Psoas muscle (tissue), 8 donors: ENCODE data around the gene KLK5. TPM values are rescaled to one million over a fixed set of nuclear protein-coding genes. Genes with fewer than 3 reads are reported as not detected.

ENCODE experiments used
- ATAC-seq, 4 donors: fragments of 200-7000 bp; cut with Tn5 transposase; one replicate each; pipeline ENCODE4 v1.9.1; 2020; ENCODE audit warnings: moderate library complexity in 3 of 4, mild to moderate bottlenecking in 2 of 4
- DNase-seq, 2 donors: peaks; one replicate each; pipeline ENCODE4 v3.0.0-alpha.2; 2020
- H3K27ac ChIP-seq: fragments of 200-600 bp; one replicate; pipeline ENCODE4 v1.8.0; 2022
- H3K27me3 ChIP-seq, 3 donors: fragments of 200-600 bp in 1 of 3; one replicate each; pipeline versions ENCODE4 v1.6.1 to v1.8.0; 2013 to 2022; ENCODE audit warnings: low read length in 2 of 3, mild to moderate bottlenecking in 2 of 3, moderate library complexity in 1 of 3; ENCODE audit not compliant: insufficient read depth in 3 of 3
- H3K36me3 ChIP-seq, 2 donors: fragments of 200-600 bp in 1 of 2; one replicate each; pipeline versions ENCODE4 v1.6.1 to v1.8.0; 2013 to 2022; ENCODE audit warnings: low read depth in 1 of 2, mild to moderate bottlenecking in 1 of 2, moderate library complexity in 1 of 2; ENCODE audit not compliant: insufficient read depth in 1 of 2
- H3K4me1 ChIP-seq: fragments of 200-600 bp; one replicate; pipeline ENCODE4 v1.8.0; 2022
- H3K4me3 ChIP-seq: fragments of 200-600 bp; one replicate; pipeline ENCODE4 v1.8.0; 2022; ENCODE audit warnings: mild to moderate bottlenecking
- H3K9me3 ChIP-seq: fragments of 200-600 bp; one replicate; pipeline ENCODE4 v1.8.0; 2022
- WGBS, 3 donors: extraction: QIAGEN DNeasy Blood & Tissue Kit; methylation state at CpG; one replicate each; pipeline versions ENCODE4 v1.1.6 to v1.1.7; 2013; 5-methylcytosine and 5-hydroxymethylcytosine counted together
- intact Hi-C, 2 donors: fragments of 100-400 bp; cut with DNase I; formaldehyde crosslinking; loops; one replicate each; pipeline versions ENCODE4 v1.11.0 to v1.14.2; 2022
- polyA plus RNA-seq, 3 donors: library from polyadenylated mRNA; stranded (reverse); fragments of 200-250 nt; gene quantifications; one replicate each; pipeline ENCODE4 v1.2.3, GENCODE V29; 2013
- total RNA-seq, 4 donors: library from RNA; stranded (reverse); fragmentation: NEBNext Ultra II Directional in 2 of 4; extraction: Animal tissue kit (Norgen Biotek cat#: 25700) in 2 of 4; gene quantifications; one replicate each; pipeline versions ENCODE4 v1.2.1 to v1.2.4, GENCODE V29; 2021 to 2023
- TF ChIP-seq, protein P1 (sequence below): fragments of 200-600 bp; IDR thresholded peaks from one replicate; pipeline ENCODE4 v1.8.0; 2022; ENCODE audit warnings: antibody characterized with exemption
- donor health status: healthy with polysubstance abuse.
- donor health status: DM: no; HTN: no; CAD: no; lungs with moderate emphysema.
- donor health status: Bipolar disorder and iron deficiency.
- donor health status: healthy.
- donor health status: DM: yes; HTN: yes; CAD: no.
- donor health status: DM: no; HTN: no; CAD: no.
- donor health status: DM: no; HTN: no; CAD: no.
- donor health status: DM: yes; HTN: yes; CAD: no.

KLK5 gene
- total and polyA plus RNA-seq, 7 donors = 0.05 TPM; not detected in 6

DNA sequence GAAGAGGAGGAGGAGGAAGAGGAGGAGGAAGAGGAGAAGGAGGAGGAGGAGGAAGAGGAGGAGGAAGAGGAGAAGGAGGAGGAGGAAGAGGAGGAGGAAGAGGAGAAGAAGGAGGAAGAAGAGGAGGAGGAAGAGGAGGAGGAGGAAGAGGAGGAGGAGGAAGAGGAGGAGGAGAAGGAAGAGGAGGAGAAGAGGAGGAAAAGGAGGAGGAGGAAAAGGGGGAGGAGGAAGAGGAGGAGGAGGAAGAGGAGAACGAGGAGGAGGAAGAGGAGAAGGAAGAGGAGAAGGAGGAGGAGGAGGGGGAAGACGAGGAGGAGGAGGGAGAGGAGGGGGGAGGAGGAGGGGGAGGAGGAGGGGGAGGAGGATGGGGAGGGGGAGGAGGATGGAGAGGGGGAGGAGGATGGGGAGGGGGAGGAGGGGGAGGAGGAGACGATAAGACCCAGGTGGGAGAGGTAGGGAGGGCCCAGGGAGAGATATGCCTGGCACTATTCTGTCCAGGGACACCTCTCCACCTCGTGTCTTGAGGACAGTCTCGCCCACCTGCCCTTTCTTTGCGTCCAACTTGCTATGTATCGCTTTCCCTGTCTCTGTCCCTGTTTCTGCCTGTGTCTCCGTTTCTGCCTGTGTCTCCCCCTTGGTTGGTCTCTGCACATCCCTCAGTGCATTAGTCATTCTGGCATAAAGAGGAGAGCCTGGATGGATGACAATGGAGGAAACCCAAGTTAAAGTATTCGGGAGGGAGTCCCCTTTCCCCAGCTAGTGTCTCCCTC lies 7.1 kb upstream of the KLK5 start:
- DNase-seq (no peak), ATAC-seq (no peak)
- 52 to 57% (median 55%) methylated on average over 6 to 8 of the region's 9 CpGs for WGBS, 3 donors
- Histone ChIP-seq H3K4me1 (no peaks in the 10 kb centered on the region), H3K9me3 (no peaks in the 10 kb centered on the region), H3K27me3 (no peaks in the 10 kb centered on the region), H3K4me3 (no peak overlapping the region), H3K27ac (no peak overlapping the region), H3K36me3 (no peaks in the 10 kb centered on the region)
- intact Hi-C loops = no loop called here
- TF ChIP-seq, protein P1, sequence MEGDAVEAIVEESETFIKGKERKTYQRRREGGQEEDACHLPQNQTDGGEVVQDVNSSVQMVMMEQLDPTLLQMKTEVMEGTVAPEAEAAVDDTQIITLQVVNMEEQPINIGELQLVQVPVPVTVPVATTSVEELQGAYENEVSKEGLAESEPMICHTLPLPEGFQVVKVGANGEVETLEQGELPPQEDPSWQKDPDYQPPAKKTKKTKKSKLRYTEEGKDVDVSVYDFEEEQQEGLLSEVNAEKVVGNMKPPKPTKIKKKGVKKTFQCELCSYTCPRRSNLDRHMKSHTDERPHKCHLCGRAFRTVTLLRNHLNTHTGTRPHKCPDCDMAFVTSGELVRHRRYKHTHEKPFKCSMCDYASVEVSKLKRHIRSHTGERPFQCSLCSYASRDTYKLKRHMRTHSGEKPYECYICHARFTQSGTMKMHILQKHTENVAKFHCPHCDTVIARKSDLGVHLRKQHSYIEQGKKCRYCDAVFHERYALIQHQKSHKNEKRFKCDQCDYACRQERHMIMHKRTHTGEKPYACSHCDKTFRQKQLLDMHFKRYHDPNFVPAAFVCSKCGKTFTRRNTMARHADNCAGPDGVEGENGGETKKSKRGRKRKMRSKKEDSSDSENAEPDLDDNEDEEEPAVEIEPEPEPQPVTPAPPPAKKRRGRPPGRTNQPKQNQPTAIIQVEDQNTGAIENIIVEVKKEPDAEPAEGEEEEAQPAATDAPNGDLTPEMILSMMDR = no peak

GRCh38 chr19:50957587-50957986 lies 4.7 kb upstream of the KLK5 start:
- no peaks in the 10 kb centered on the region for H3K4me1 ChIP-seq
- H3K27me3 ChIP-seq = peaks cover 0 to 3% (median 0%) of the 10 kb centered on the region in 3 donors
- no peak for DNase-seq
- H3K9me3 ChIP-seq = no peaks in the 10 kb centered on the region
- H3K36me3 ChIP-seq = no peaks in the 10 kb centered on the region
- H3K27ac ChIP-seq = no peak overlapping the region
- 66 to 70% (median 67%) methylated on average over 8 of the region's 8 CpGs for WGBS, 3 donors
- no peak for ATAC-seq
- intact Hi-C loops = no loop called here
- H3K4me3 ChIP-seq = no peak overlapping the region
- TF ChIP-seq, protein P1 = no peak

- Histone ChIP-seq H3K4me1 (no peaks in the 10 kb centered on the region), H3K4me3 (no peak overlapping the region), H3K27ac (no peak overlapping the region), H3K36me3 (no peaks in the 10 kb centered on the region), H3K27me3 (peaks cover 0 to 8% (median 0%) of the 10 kb centered on the region in 3 donors), H3K9me3 (no peaks in the 10 kb centered on the region)
- DNase-seq (peak in 1 of 2 donors; percentile 15), ATAC-seq (no peak)
- TF ChIP-seq, protein P1 = no peak
- intact Hi-C loops = no loop called here
- WGBS, 3 donors = 34 to 69% (median 54%) methylated on average over 19 of the region's 19 CpGs
Observed at GRCh38 chr19:50949861-50950260, 3.0 kb downstream of the KLK5 start.

DNA sequence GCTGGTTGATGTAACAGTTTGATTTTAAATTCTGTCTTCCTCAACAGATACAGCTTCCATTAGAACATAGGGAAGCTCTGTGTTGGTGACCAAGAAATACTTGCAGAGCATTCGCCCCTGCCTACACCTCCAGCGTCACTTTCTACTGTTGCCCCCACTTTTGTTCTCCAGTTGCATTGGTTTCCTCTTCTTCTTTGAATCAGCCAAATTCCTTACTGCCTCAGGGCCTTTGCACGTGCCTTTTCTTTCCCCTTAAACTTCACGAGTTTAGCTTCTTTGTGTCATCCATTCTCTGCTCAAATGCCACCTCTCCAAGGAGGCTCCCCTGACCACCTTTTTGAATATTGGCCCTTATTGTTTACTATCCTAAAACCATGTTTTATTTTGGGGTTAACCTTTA lies 5.7 kb downstream of the KLK5 start:
- no peaks in the 10 kb centered on the region for H3K9me3 ChIP-seq
- intact Hi-C loops = no loop called here
- ATAC-seq = no peak
- H3K4me3 ChIP-seq = no peak overlapping the region
- TF ChIP-seq, protein P1 = no peak
- no peaks in the 10 kb centered on the region for H3K4me1 ChIP-seq
- H3K27me3 ChIP-seq = peaks cover 0 to 3% (median 0%) of the 10 kb centered on the region in 3 donors
- H3K36me3 ChIP-seq = no peaks in the 10 kb centered on the region
- no peak overlapping the region for H3K27ac ChIP-seq
- WGBS, 3 donors = 69 to 78% (median 77%) methylated on average over 4 of the region's 4 CpGs
- DNase-seq = no peak

GRCh38 chr19:50944795-50945194 lies 8.0 kb downstream of the KLK5 start:
- TF ChIP-seq, protein P1 = no peak

More at GRCh38 chr19:50944795-50945194, 8.0 kb downstream of the KLK5 start:
- intact Hi-C loops = no loop called here
- 59 to 64% (median 59%) methylated on average over 4 of the region's 4 CpGs for WGBS, 3 donors
- no peaks in the 10 kb centered on the region for H3K9me3 ChIP-seq
- H3K27ac ChIP-seq = no peak overlapping the region
- no peak for DNase-seq
- no peaks in the 10 kb centered on the region for H3K4me1 ChIP-seq
- H3K36me3 ChIP-seq = no peaks in the 10 kb centered on the region
- no peak overlapping the region for H3K4me3 ChIP-seq
- no peaks in the 10 kb centered on the region for H3K27me3 ChIP-seq
- no peak for ATAC-seq
